SJSA1 (cell line): ENCODE data around the gene SH3D19. TPM values are rescaled to one million over a fixed set of nuclear protein-coding genes. Genes with fewer than 3 reads are reported as not detected.
"Not testable (repeated sequence)": the region's sequence is repeated elsewhere in the genome, so short reads cannot be mapped to it uniquely, and the experiment has no call there.

ENCODE experiments used
- DNase-seq, 2 experiments: peaks; one replicate each; pipeline ENCODE4 v3.0.0-alpha.2; 2015 to 2020; ENCODE audit warnings: low spot score in 2 of 2, low read depth in 1 of 2
- H3K27ac ChIP-seq: fragments of 250-450 bp; sonication (Bioruptor Pico); 2 replicates; pipeline ENCODE4 v1.5.1; 2020; ENCODE audit warnings: mild to moderate bottlenecking, moderate library complexity
- H3K27me3 ChIP-seq: fragments of 250-450 bp; sonication (Bioruptor Pico); replicated peaks from 2 replicates; pipeline ENCODE4 v1.5.1; 2020; ENCODE audit warnings: mild to moderate bottlenecking, moderate library complexity
- H3K36me3 ChIP-seq: fragments of 250-450 bp; sonication (Bioruptor Pico); 2 replicates; pipeline ENCODE4 v1.5.1; 2020; ENCODE audit warnings: mild to moderate bottlenecking
- H3K4me1 ChIP-seq: fragments of 250-450 bp; sonication (Bioruptor Pico); replicated peaks from 2 replicates; pipeline ENCODE4 v1.6.1; 2021; ENCODE audit warnings: mild to moderate bottlenecking
- H3K4me3 ChIP-seq: fragments of 250-450 bp; sonication (Bioruptor Pico); 2 replicates; pipeline ENCODE4 v1.5.1; 2020; ENCODE audit warnings: mild to moderate bottlenecking
- H3K9me3 ChIP-seq: fragments of 250-450 bp; sonication (Bioruptor Pico); replicated peaks from 2 replicates; pipeline ENCODE4 v1.5.1; 2020; ENCODE audit warnings: mild to moderate bottlenecking
- total RNA-seq: library from RNA; depleted of rRNA; stranded (reverse); fragments of >200 nt; shearing (Covaris generic); gene quantifications from 2 replicates; pipeline ENCODE4 v1.2.3, GENCODE V29; 2014

SH3D19 gene
- total RNA-seq, 1 experiment from 2014 or later = 6.9 TPM

DNA sequence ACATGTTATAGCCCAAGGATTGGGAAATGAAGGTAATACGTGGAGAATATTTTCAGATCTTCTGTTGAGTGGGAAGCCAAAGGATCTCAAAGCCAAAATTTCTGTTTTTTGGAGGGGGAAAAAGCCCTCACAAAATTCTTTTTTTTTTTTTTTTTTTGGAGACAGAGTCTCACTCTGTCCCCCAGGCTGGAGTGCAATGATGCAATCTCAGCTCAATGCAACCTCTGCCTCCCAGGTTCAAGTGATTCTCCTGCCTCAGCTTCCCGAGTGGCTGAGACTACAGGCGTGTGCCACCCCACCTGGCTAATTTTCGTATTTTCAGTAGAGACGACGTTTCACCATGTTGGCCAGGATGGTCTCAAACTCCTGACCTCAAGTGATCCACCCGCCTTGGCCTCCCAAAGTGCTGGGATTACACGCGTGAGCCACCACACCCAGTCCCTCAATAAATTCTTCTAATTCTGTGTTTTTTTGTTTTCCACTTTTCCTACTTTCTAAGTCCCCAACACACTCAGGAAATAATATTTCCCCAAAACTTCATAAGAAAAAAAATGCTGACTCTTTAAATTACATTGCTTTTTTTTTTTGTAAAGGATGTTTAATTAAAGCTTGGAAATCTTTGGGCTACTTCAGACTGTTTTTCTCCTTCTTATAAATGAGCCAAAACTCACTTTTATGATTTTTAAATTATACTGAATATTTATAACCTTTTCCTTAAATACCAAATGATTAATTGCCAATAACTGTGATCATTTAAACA lies 174.4 kb downstream of the SH3D19 start:
- Histone ChIP-seq H3K27me3 (no peaks in the 10 kb centered on the region), H3K36me3 (no peaks in the 10 kb centered on the region), H3K4me1 (no peaks in the 10 kb centered on the region), H3K9me3 (no peaks in the 10 kb centered on the region; the same call in 1 of the 2 replicates), H3K27ac (no peak overlapping the region), H3K4me3 (no peak overlapping the region)
- no peak for DNase-seq

GRCh38 chr4:151148261-151148660 lies 177.1 kb downstream of the SH3D19 start:
- DNase-seq = no peak
- Histone ChIP-seq H3K27me3 (no peaks in the 10 kb centered on the region), H3K9me3 (no peaks in the 10 kb centered on the region; the same call in 1 of the 2 replicates), H3K4me1 (no peaks in the 10 kb centered on the region), H3K4me3 (no peak overlapping the region), H3K27ac (no peak overlapping the region), H3K36me3 (no peaks in the 10 kb centered on the region)

- Histone ChIP-seq H3K4me3 (no peak overlapping the region), H3K4me1 (no peaks in the 10 kb centered on the region), H3K27ac (no peak overlapping the region), H3K27me3 (no peaks in the 10 kb centered on the region), H3K9me3 (no peaks in the 10 kb centered on the region), H3K36me3 (no peaks in the 10 kb centered on the region)
- DNase-seq = no peak
Measured at GRCh38 chr4:151147000-151147399, 178.4 kb downstream of the SH3D19 start.

DNA sequence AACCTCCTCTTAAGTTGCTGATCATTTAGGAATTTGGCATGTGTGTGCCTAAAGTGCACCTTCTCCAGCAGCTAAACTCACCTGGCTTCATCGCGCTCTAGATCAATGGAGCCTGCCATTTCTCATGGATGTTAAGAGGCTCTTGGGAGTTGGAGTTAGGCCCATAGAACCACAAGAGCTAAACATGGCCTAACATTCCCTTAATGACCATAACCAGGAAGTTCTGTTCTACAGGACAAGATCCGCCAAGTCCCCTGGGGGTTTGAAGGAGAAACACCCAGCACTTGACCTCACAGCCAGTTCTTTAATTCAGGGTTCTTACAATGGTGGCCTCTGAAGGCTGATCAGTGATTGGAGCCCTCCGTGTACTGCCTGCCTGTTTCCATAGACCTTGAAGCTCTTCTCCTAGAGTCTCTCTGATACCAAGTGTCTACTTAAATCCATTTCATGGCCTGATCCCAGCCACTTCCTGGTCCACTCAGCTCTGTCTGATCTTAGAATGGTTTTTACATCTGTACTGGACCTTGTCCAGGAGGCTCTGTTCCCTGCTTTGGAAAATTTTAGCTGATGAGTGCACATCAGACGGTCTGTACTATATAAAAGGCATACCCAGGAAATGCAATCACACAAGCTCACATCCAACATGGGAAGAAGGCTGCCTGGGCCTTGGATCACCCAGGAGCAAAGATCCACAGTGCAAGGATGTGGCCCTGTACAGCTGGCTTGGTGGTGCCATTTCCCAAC lies 180.9 kb downstream of the SH3D19 start:
- Histone ChIP-seq H3K9me3 (no peaks in the 10 kb centered on the region), H3K27ac (no peak overlapping the region), H3K27me3 (no peaks in the 10 kb centered on the region), H3K4me1 (no peaks in the 10 kb centered on the region), H3K36me3 (0 out of 2 replicates have a peak, but pooled peaks cover 3% of the 10 kb centered on the region), H3K4me3 (no peak overlapping the region)
- no peak for DNase-seq

GRCh38 chr4:151143811-151144210 lies 181.6 kb downstream of the SH3D19 start:
- no peaks in the 10 kb centered on the region for H3K27me3 ChIP-seq
- DNase-seq = no peak
- H3K4me3 ChIP-seq = no peak overlapping the region
- H3K36me3 ChIP-seq = 0 out of 2 replicates have a peak, but pooled peaks cover 4% of the 10 kb centered on the region
- no peaks in the 10 kb centered on the region for H3K9me3 ChIP-seq
- H3K27ac ChIP-seq = no peak overlapping the region
- H3K4me1 ChIP-seq = no peaks in the 10 kb centered on the region

DNA sequence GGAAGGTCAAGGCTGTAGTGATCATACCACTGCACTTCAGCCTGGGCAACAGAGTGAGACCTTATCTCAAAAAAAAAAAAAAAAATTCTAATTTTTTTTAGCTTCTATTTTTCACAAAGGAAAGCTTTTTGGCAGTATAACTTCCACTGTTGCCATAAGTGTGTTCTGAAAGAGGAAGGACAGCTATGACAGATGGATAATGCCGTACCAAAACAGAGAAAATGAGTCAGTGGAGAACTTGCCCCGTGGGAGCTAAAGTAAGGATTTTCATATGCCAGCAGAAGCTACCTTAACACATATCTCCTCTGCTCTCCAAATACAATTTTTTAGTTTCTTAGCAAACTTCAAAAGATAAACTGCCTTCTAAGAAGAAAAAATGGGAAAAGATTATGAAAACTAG lies 182.2 kb downstream of the SH3D19 start:
- Histone ChIP-seq H3K9me3 (no peaks in the 10 kb centered on the region), H3K4me1 (no peaks in the 10 kb centered on the region), H3K27ac (no peak overlapping the region), H3K27me3 (no peaks in the 10 kb centered on the region), H3K4me3 (no peak overlapping the region), H3K36me3 (0 out of 2 replicates have a peak, but pooled peaks cover 4% of the 10 kb centered on the region)
- no peak for DNase-seq

DNA sequence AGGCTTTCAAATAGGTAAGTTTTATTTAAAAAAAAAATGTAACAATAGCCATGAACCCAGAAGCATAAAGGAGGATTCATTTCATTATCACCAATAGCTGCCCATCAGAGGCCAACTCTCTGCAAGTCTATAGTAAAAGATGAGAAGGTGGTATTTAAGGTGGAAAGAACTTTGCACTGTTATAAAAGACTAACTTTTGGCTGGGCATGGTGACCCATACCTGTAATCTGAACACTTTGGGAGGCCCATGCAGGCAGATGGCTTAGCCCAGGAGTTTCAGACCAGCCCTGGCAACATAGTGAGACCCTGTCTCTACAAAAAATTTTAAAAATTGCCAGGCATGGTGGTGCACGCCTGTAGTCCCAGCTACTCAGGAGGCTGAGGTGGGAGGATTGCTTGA lies 182.6 kb downstream of the SH3D19 start:
- Histone ChIP-seq H3K9me3 (no peaks in the 10 kb centered on the region), H3K4me3 (no peak overlapping the region), H3K27ac (no peak overlapping the region), H3K36me3 (0 out of 2 replicates have a peak, but pooled peaks cover 4% of the 10 kb centered on the region), H3K27me3 (no peaks in the 10 kb centered on the region), H3K4me1 (no peaks in the 10 kb centered on the region)
- no peak for DNase-seq

DNA sequence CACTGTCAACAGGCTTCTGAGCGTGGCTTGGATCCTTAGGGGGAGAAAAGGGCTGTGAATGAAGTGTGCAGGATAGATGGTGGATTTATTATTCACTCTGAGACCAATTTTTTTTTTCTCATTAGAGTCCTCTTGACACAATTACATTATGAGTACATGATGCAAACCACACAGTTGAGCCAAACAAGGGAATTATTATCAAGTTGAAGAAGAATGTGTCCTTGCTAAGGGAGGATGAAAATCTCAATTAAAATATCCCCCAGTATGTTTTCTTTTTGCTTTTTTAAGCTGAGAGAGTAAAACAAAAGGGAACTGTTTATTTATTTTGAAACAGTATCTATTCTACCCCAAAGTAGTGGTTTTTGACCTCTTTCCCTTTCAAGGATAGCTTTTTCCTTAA lies 185.6 kb downstream of the SH3D19 start:
- Histone ChIP-seq H3K4me1 (no peaks in the 10 kb centered on the region), H3K27ac (no peak overlapping the region), H3K27me3 (no peaks in the 10 kb centered on the region), H3K9me3 (no peaks in the 10 kb centered on the region), H3K4me3 (no peak overlapping the region), H3K36me3 (0 out of 2 replicates have a peak, but pooled peaks cover 4% of the 10 kb centered on the region)
- no peak for DNase-seq

- not testable (repeated sequence) for H3K4me3 ChIP-seq, H3K27ac ChIP-seq, H3K27me3 ChIP-seq, H3K36me3 ChIP-seq, DNase-seq, H3K4me1 ChIP-seq, H3K9me3 ChIP-seq
Measured at GRCh38 chr4:151136048-151136447, 189.4 kb downstream of the SH3D19 start.

DNA sequence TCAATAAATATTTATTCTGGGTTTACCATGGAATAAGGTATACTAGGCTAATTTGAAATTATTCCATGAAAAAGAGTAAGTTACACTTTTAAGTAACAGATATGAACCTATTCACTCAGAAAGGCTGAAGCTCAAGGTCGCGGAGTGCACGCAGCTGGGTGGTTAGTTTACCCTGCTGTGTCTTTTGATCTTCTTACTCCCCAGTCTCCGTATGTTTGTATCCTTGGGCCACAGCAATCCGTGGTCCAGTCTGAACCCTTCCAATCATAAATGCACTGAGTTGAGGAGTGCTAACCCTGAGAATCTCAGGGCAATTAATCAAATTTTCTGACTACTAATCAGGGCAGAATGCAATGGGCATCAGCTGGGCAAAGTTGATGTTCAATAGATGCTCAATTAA lies 192.1 kb downstream of the SH3D19 start:
- Histone ChIP-seq H3K4me3 (no peak overlapping the region), H3K27me3 (no peaks in the 10 kb centered on the region), H3K4me1 (no peaks in the 10 kb centered on the region), H3K9me3 (no peaks in the 10 kb centered on the region), H3K27ac (no peak overlapping the region), H3K36me3 (no peaks in the 10 kb centered on the region; the same call in 1 of the 2 replicates)
- no peak for DNase-seq

DNA sequence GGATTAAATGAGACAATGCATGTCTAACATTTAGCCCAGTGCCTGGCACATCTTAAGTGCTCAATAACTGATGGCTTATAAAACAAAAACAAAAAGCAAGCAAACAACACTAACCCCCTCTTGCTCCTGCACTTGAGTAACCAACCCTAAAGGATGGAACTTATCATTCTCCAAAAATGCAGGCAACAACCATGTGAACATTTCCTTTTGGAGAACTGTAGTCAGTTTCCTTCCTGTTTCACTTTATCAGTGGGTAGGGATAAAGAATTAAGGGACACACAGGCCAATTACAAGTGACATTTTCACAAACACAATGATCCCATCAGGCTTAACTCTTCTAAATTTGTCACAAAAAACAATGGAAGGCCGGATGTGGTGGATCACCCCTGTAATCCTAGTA lies 195.6 kb downstream of the SH3D19 start:
- Histone ChIP-seq H3K27ac (no peak overlapping the region), H3K9me3 (no peaks in the 10 kb centered on the region), H3K4me1 (no peaks in the 10 kb centered on the region), H3K4me3 (no peak overlapping the region), H3K36me3 (peaks cover 11% of the 10 kb centered on the region), H3K27me3 (no peaks in the 10 kb centered on the region)
- no peak for DNase-seq

DNA sequence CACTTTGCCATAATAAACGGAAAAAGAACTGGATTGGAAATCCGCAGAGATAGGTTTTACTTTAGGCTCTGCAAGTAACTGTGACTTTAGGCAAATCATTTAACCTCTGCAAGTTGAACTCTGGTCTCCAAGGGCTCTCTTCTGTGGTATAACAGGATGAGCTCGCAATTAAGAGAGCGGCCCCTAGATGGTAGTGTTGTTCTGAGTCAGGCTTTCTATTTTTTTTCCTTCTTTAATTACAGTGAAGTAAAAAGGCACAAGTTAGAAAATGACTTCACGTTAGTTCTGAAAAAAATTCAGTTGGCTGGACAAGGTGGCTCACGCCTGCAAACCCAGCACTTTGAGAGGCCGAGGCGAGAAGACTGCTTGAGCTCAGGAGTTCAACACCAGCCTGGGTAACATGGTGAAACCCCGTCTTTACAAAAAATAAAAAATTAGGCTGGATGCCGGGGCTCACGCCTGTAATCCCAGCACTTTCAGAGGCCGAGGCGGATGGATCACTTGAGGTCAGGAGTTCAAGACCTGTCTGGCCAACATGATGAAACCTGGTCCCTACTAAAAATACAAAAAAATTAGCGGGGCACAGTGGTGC lies 207.9 kb downstream of the SH3D19 start:
- Histone ChIP-seq H3K27me3 (no peaks in the 10 kb centered on the region), H3K27ac (no peak overlapping the region), H3K4me3 (no peak overlapping the region), H3K36me3 (no peaks in the 10 kb centered on the region; the same call in 1 of the 2 replicates), H3K4me1 (no peaks in the 10 kb centered on the region), H3K9me3 (no peaks in the 10 kb centered on the region)
- peak; percentile 52 to 65 for DNase-seq

- Histone ChIP-seq H3K4me3 (no peak overlapping the region), H3K36me3 (peaks cover 6% of the 10 kb centered on the region), H3K27ac (no peak overlapping the region), H3K27me3 (no peaks in the 10 kb centered on the region), H3K9me3 (no peaks in the 10 kb centered on the region), H3K4me1 (no peaks in the 10 kb centered on the region)
- no peak for DNase-seq
Measured at GRCh38 chr4:151114986-151115385, 210.4 kb downstream of the SH3D19 start.

GRCh38 chr4:151114338-151114737 lies 211.1 kb downstream of the SH3D19 start:
- Histone ChIP-seq H3K27me3 (no peaks in the 10 kb centered on the region), H3K9me3 (no peaks in the 10 kb centered on the region), H3K27ac (no peak overlapping the region), H3K4me1 (no peaks in the 10 kb centered on the region), H3K4me3 (no peak overlapping the region), H3K36me3 (peaks cover 6% of the 10 kb centered on the region)
- no peak for DNase-seq
